Skeletal muscle satellite cell (primary cell): ENCODE measurements around the gene TBC1D1.

ENCODE experiments used
- H3K27me3 ChIP-seq: 2 replicates; pipeline ENCODE4 v1.7.0; 2013; ENCODE audit warnings: low read length; ENCODE audit not compliant: control insufficient read depth, insufficient read depth
- H3K36me3 ChIP-seq: 2 replicates; pipeline ENCODE4 v1.7.0; 2013; ENCODE audit warnings: mild to moderate bottlenecking, control low read depth, low read length; ENCODE audit not compliant: insufficient read depth
- H3K4me1 ChIP-seq: 2 replicates; pipeline ENCODE4 v1.7.0; 2013; ENCODE audit warnings: low read length; ENCODE audit not compliant: control insufficient read depth, insufficient read depth
- H3K4me2 ChIP-seq: 2 replicates; pipeline ENCODE4 v1.7.0; 2013; ENCODE audit warnings: mild to moderate bottlenecking, low read length
- H3K4me3 ChIP-seq: 2 replicates; pipeline ENCODE4 v1.7.0; 2013; ENCODE audit warnings: low read length
- H3K9ac ChIP-seq: 2 replicates; pipeline ENCODE4 v1.7.0; 2013; ENCODE audit warnings: mild to moderate bottlenecking, low read depth, low read length, moderate library complexity
- H3K9me3 ChIP-seq: replicated peaks from 2 replicates; pipeline ENCODE4 v1.7.0; 2013; ENCODE audit warnings: mild to moderate bottlenecking, control low read depth, low read length

TBC1D1 gene

DNA sequence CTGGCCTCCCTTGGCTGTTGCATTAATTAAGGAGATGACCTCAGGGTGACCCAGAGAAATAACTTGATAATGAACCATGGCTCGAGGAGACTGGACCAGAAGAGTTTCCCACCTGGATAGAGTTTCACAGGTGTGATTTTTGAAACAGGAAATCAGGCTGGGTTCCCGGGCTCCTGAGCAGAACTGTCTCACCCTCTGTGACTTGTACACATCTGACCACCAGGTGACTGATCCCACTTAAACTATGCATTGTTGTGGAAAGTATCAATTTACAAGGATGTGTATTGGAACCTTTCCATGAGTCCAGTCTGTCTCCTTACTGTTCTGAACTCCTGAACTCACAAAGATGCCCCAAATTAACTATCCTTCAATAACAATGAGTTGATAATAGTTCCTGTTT lies 289.6 kb downstream of the TBC1D1 start:
- Histone ChIP-seq H3K27me3 (no peaks in the 10 kb centered on the region), H3K4me2 (no peak overlapping the region), H3K9me3 (no peaks in the 10 kb centered on the region), H3K4me3 (no peak overlapping the region), H3K9ac (no peak overlapping the region), H3K4me1 (peaks cover 13% of the 10 kb centered on the region), H3K36me3 (no peaks in the 10 kb centered on the region)

DNA sequence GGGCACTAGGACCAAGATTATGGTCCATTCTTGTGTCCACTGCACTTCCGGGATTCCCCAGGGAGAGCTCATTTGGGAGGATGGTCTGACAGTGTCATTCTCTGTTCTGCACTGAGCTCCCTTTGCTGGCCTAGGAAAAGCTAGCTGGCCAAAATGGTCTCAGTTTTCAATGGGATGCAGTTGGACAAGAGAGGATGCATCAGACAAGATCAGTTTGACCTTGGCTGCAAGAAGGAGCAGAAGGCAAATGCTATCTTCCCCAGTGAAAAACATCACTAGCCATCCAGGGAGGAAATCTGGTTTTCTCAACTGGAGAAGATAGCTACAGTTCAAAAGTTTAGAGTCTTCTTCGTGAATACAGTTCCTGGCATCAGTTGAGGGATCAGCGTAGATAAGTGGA lies 290.4 kb downstream of the TBC1D1 start:
- Histone ChIP-seq H3K9ac (no peak overlapping the region), H3K4me3 (no peak overlapping the region), H3K9me3 (no peaks in the 10 kb centered on the region), H3K4me2 (no peak overlapping the region), H3K36me3 (no peaks in the 10 kb centered on the region), H3K4me1 (peaks cover 13% of the 10 kb centered on the region), H3K27me3 (no peaks in the 10 kb centered on the region)

DNA sequence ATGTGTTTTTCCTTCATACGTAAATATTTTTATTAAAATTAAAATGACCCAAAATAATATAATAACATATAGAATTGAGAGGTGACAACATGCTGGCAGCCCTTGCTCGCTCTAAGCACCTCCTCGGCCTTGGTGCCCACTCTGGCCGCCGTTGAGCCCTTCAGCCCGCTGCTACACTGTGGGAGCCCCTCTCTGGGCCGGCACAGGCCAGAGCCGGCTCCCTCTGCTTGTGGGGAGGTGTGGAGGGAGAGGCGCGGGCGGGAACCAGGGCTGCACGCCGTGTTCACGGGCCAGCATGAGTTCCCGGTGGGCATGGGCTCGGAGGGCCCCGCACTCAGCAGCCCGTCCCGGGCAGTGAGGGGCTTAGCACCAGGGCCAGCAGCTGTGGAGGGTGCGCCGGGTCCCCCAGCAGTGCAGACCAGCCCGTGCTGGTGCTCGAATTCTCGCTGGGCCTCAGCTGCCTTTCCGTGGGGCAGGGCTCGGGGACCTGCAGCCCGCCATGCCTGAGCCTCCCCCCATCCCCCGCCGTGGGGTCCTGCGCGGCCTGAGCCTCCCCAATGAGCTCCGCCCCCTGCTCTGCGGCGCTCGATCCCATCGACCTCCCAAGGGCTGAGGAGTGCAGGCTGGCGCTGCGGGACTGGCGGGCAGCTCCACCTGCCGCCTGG lies 291.6 kb downstream of the TBC1D1 start:
- Histone ChIP-seq H3K9ac (no peak overlapping the region), H3K27me3 (no peaks in the 10 kb centered on the region), H3K9me3 (no peaks in the 10 kb centered on the region), H3K4me2 (no peak overlapping the region), H3K36me3 (no peaks in the 10 kb centered on the region), H3K4me1 (peaks cover 6% of the 10 kb centered on the region), H3K4me3 (no peak overlapping the region)

DNA sequence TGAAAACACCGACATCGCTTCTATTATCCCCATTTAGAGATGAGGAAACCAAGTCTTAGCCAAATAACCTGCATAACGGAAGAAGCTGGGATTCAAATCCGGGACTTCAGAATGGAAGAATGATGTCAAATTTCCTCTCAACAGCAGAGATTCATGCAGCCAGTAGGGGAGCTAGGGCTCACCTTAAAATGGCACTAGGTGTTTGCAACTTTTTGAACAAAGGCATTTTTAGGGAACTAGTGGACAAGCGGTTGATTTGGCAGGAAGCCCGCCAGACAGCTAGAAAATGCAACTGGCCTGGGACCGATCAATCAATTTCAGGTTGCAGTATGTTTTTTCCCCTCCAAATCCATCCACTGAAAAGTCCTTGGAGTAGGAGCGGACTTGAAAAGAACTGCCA lies 293.5 kb downstream of the TBC1D1 start:
- H3K9me3 ChIP-seq = no peaks in the 10 kb centered on the region
- H3K4me2 ChIP-seq = no peak overlapping the region
- no peak overlapping the region for H3K4me3 ChIP-seq
- no peak overlapping the region for H3K9ac ChIP-seq
- peaks cover 9% of the 10 kb centered on the region for H3K4me1 ChIP-seq
- H3K36me3 ChIP-seq = no peaks in the 10 kb centered on the region
- H3K27me3 ChIP-seq = no peaks in the 10 kb centered on the region

DNA sequence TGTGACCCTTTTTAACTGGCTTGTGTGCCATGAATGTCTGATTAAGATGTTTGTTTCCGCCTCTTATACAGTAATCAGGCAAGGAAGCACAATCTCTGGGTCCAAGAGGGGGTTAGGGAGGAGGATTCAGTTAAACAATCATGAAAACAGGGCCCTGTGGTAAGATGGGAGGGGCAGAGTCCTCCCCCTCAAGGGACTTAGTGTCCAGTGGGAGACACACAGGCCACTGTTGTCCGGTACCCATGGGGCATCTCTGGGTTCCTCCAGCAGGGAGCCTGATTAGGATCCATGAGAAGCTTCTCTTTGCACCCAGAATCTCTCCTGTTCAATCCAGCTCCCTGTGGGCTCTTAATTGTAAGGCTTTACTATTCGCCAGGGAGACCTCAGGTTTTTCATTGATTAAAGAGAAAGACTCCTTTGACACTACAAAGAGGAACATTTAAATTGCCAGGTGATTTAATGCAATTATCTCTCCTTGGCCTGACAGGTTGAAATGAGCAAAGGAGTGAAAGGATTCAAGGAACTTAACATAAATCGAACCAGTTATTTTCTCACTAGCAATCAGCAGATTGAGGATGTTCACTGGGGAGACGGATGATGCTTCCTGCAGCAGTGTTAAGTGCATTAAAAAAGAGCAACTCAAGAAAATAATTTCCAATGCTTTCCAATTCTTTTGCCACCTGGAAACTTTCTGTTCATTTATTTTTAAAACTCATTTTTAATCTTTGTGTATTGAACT lies 294.7 kb downstream of the TBC1D1 start:
- peaks cover 20% of the 10 kb centered on the region for H3K4me1 ChIP-seq
- H3K4me3 ChIP-seq = no peak overlapping the region
- no peaks in the 10 kb centered on the region for H3K27me3 ChIP-seq
- H3K9me3 ChIP-seq = no peaks in the 10 kb centered on the region
- H3K4me2 ChIP-seq = no peak overlapping the region
- no peaks in the 10 kb centered on the region for H3K36me3 ChIP-seq
- H3K9ac ChIP-seq = no peak overlapping the region

DNA sequence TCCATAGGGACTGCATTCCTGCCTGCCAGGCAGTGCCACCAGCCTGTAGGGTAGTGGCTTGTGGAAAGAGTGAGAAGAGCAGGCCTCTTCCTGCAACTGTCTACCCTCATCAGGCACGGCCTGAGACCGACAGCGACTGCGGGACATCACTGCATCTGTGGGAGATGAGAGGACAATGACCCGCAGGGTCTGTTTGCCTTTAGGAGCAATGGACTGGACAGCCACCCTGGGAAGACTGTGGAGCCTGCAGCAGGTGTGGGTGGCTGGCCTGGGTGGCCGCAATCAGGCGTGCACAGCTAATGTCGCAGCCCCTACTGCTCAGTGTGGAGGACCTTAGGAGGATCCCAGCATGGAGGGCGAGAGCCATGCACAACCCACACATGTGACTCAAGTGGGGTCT lies 297.3 kb downstream of the TBC1D1 start:
- Histone ChIP-seq H3K4me3 (no peak overlapping the region), H3K9ac (no peak overlapping the region), H3K4me2 (no peak overlapping the region), H3K36me3 (no peaks in the 10 kb centered on the region), H3K27me3 (peaks cover 16% of the 10 kb centered on the region), H3K9me3 (no peaks in the 10 kb centered on the region), H3K4me1 (peaks cover 28% of the 10 kb centered on the region)

GRCh38 chr4:38188631-38189101 lies 297.8 kb downstream of the TBC1D1 start:
- Histone ChIP-seq H3K27me3 (peaks cover 20% of the 10 kb centered on the region), H3K4me2 (no peak overlapping the region), H3K9ac (no peak overlapping the region), H3K4me1 (peaks cover 28% of the 10 kb centered on the region), H3K4me3 (no peak overlapping the region), H3K9me3 (no peaks in the 10 kb centered on the region), H3K36me3 (no peaks in the 10 kb centered on the region)
